GM12878 (cell line): ENCODE measurements around the gene NOTCH4. TPM values are rescaled to one million over a fixed set of nuclear protein-coding genes. Genes with fewer than 3 reads are reported as not detected.

Source experiments
- ASH2L ChIP-seq: fragments of 300-600, 200-600 bp; sonication (generic); IDR thresholded peaks from 2 replicates; pipeline ENCODE4 v1.6.1; 2017; ENCODE audit warnings: low read depth, mild to moderate bottlenecking, borderline replicate concordance
- BMI1 ChIP-seq: fragments of 450-650 bp; IDR thresholded peaks from 2 replicates; pipeline ENCODE4 v1.6.1; 2016; ENCODE audit warnings: mild to moderate bottlenecking, moderate library complexity, borderline replicate concordance
- IKZF2 ChIP-seq, 2 experiments: fragments of 450-650 bp; IDR thresholded peaks; 2 replicates each; pipeline ENCODE4 v1.6.1; 2017; ENCODE audit warnings: mild to moderate bottlenecking in 2 of 2, moderate library complexity in 2 of 2
- JUND ChIP-seq: IDR thresholded peaks from 2 replicates; pipeline ENCODE4 v1.6.1; 2012; ENCODE audit warnings: low read depth, mild to moderate bottlenecking, low read length, improper control_type of control experiment, moderate library complexity
- KAT2A ChIP-seq: conservative IDR thresholded peaks from 2 replicates; pipeline ENCODE4 v1.6.1; 2011; ENCODE audit warnings: low read depth, low read length; ENCODE audit not compliant: control insufficient read depth
- MTA3 ChIP-seq: IDR thresholded peaks from 2 replicates; pipeline ENCODE4 v1.6.1; 2012; ENCODE audit warnings: low read length, inconsistent platforms, borderline replicate concordance
- NFXL1 ChIP-seq: fragments of 450-650 bp; IDR thresholded peaks from 2 replicates; pipeline ENCODE4 v1.6.1; 2017; ENCODE audit warnings: antibody characterized with exemption, mild to moderate bottlenecking, borderline replicate concordance
- NR2C2 ChIP-seq: IDR thresholded peaks from 2 replicates; pipeline ENCODE4 v1.6.1; 2011; ENCODE audit warnings: borderline replicate concordance, low read depth; ENCODE audit not compliant: control insufficient read depth, insufficient read length
- RELB ChIP-seq: fragments of 450-650 bp; IDR thresholded peaks from 2 replicates; pipeline ENCODE4 v1.6.1; 2017; ENCODE audit warnings: low read depth, mild to moderate bottlenecking, moderate library complexity
- REST ChIP-seq: IDR thresholded peaks from 2 replicates; pipeline ENCODE4 v1.6.1; 2012; ENCODE audit warnings: mild to moderate bottlenecking, low read depth, low read length
- SIX5 ChIP-seq: IDR thresholded peaks from 2 replicates; pipeline ENCODE4 v1.6.1; 2011; ENCODE audit warnings: mild to moderate bottlenecking, low read depth, low read length, moderate library complexity; ENCODE audit not compliant: severe bottlenecking
- SKIL ChIP-seq: fragments of 450-650 bp; IDR thresholded peaks from 2 replicates; pipeline ENCODE4 v1.6.1; 2017; ENCODE audit warnings: mild to moderate bottlenecking, low read depth, inconsistent platforms; ENCODE audit not compliant: poor library complexity, severe bottlenecking
- SMARCA5 ChIP-seq: fragments of 450-650 bp; IDR thresholded peaks from 2 replicates; pipeline ENCODE4 v1.6.1; 2017; ENCODE audit warnings: mild to moderate bottlenecking
- SPI1 ChIP-seq: IDR thresholded peaks from 2 replicates; pipeline ENCODE4 v1.6.1; 2011; ENCODE audit warnings: low read depth, mild to moderate bottlenecking, low read length, moderate library complexity, borderline replicate concordance; ENCODE audit not compliant: insufficient read depth
- SREBF1 ChIP-seq: IDR thresholded peaks from 2 replicates; pipeline ENCODE4 v1.6.1; 2012; ENCODE audit warnings: mild to moderate bottlenecking, low read length
- SREBF2 ChIP-seq: IDR thresholded peaks from 2 replicates; pipeline ENCODE4 v1.6.1; 2012; ENCODE audit warnings: mild to moderate bottlenecking, low read length
- STAT1 ChIP-seq: fragments of 450-650 bp; conservative IDR thresholded peaks from 2 replicates; pipeline ENCODE4 v1.6.1; 2014; ENCODE audit warnings: antibody characterized with exemption, mild to moderate bottlenecking
- SUZ12 ChIP-seq: fragments of 200-600 bp; sonication (generic); IDR thresholded peaks from one replicate; pipeline ENCODE4 v1.6.1; 2018; ENCODE audit warnings: antibody characterized with exemption, mild to moderate bottlenecking; ENCODE audit not compliant: unreplicated experiment
- ZNF622 ChIP-seq: fragments of 450-650 bp; IDR thresholded peaks from 2 replicates; pipeline ENCODE4 v1.6.1; 2017; ENCODE audit warnings: mild to moderate bottlenecking, inconsistent platforms
- polyA plus RNA-seq, 11 experiments: library from polyadenylated mRNA; depleted of rRNA in 4 of 11; unstranded in 6 of 11; stranded (reverse) in 5 of 11; fragments of >200 nt; fragmentation: Nextera tagmentation in 4 of 11; fragmentation: Illumina TruSeq in 1 of 11; extraction: Ambion mirVana in 4 of 11; extraction: Trizol in 1 of 11; gene quantifications; 1 replicate in 1 of 11; 2 replicates in 10 of 11; pipeline versions ENCODE4 v1.2.1 to v1.2.3, GENCODE V29; 2011 to 2016; ENCODE audit warnings: inconsistent platforms in 2 of 11, missing spikeins in 2 of 11, low read depth in 1 of 11
- total RNA-seq, 4 experiments: library from RNA; depleted of rRNA in 3 of 4; stranded (reverse); fragments of >200 nt in 3 of 4; fragmentation: Illumina TruSeq in 1 of 4; extraction: Trizol in 1 of 4; gene quantifications; 2 replicates each; pipeline versions ENCODE4 v1.2.1 to v1.2.3, GENCODE V29; 2013 to 2021

NOTCH4 gene
- total and polyA plus RNA-seq, 10 of the 15 experiments (the other 5 are each of a cell fraction or from before 2014, with no cell fraction given), result 0.66 to 3.3 (median 1.4) TPM

GRCh38 chr6:32195902-32196681 is 27.8 kb downstream of the NOTCH4 start (continued):
- peak; percentile 68 for TF ChIP-seq SKIL
- TF ChIP-seq STAT1, result no peak
- TF ChIP-seq SIX5, result no peak
- no peak for TF ChIP-seq ZNF622
- peak; percentile 91 for TF ChIP-seq IKZF2 (IDR thresholded peaks at IDR 0.05)
- TF ChIP-seq BMI1, result peak; percentile 88
- no peak for TF ChIP-seq KAT2A
- TF ChIP-seq RELB, result peak; percentile 78
- TF ChIP-seq ASH2L, result 0 out of 2 replicates have a peak, but pooled peaks have one; percentile 63
- TF ChIP-seq SUZ12, result no peak
- TF ChIP-seq NFXL1, result no peak
- TF ChIP-seq SPI1, result peak; percentile 52; the same call in 1 of the 2 replicates
- no peak for TF ChIP-seq MTA3
- TF ChIP-seq SREBF1, result no peak
- peak; percentile 96 for TF ChIP-seq SMARCA5
- TF ChIP-seq JUND, result peak; percentile 86
- no peak for TF ChIP-seq SREBF2
- no peak for TF ChIP-seq REST
- no peak for TF ChIP-seq NR2C2
